Amniotic epithelial cell (primary cell): ENCODE measurements around the gene BSPRY.
"Not testable (repeated sequence)": the region's sequence is repeated elsewhere in the genome, so short reads cannot be mapped to it uniquely, and the experiment has no call there.

Experiments
- DNase-seq: peaks from one replicate; pipeline ENCODE4 v3.0.0-alpha.2; 2010; ENCODE audit warnings: low read depth

BSPRY gene

GRCh38 chr9:113370806-113371325, 21.5 kb downstream of the BSPRY start:
- no peak for DNase-seq

- DNase-seq: no peak
Measured at GRCh38 chr9:113372059-113372458, 22.7 kb downstream of the BSPRY start.

- no peak for DNase-seq
Measured at GRCh38 chr9:113373256-113373655, 23.9 kb downstream of the BSPRY start.

GRCh38 chr9:113373676-113374392, 24.5 kb downstream of the BSPRY start:
- no peak for DNase-seq

- DNase-seq: peak; percentile 54
Measured at GRCh38 chr9:113375057-113376023, 26.0 kb downstream of the BSPRY start.

- peak; percentile 72 for DNase-seq
Measured at GRCh38 chr9:113376634-113377567, 27.6 kb downstream of the BSPRY start, which contains the start of gene HDHD3. Gene HDHD3 (minus strand): TSS chr9:113376986. CDS start chr9:113374354, 2,632 bp downstream.

GRCh38 chr9:113379094-113379828, 29.9 kb downstream of the BSPRY start:
- DNase-seq: peak; percentile 22

GRCh38 chr9:113379829-113380210, 30.5 kb downstream of the BSPRY start:
- not testable (repeated sequence) for DNase-seq

- DNase-seq: no peak
Measured at GRCh38 chr9:113380869-113381378, 31.6 kb downstream of the BSPRY start.

GRCh38 chr9:113381441-113381840, 32.1 kb downstream of the BSPRY start:
- DNase-seq: not testable (repeated sequence)

- no peak for DNase-seq
Measured at GRCh38 chr9:113381909-113382411, 32.6 kb downstream of the BSPRY start.

- DNase-seq: no peak
Measured at GRCh38 chr9:113386571-113387393, 37.4 kb downstream of the BSPRY start.

GRCh38 chr9:113387560-113388230, 38.4 kb downstream of the BSPRY start:
- DNase-seq: no peak

- DNase-seq: no peak
Measured at GRCh38 chr9:113388833-113389232, 39.5 kb downstream of the BSPRY start.

- DNase-seq: no peak
Measured at GRCh38 chr9:113389451-113389850, 40.1 kb downstream of the BSPRY start.

- DNase-seq: no peak
Measured at GRCh38 chr9:113390192-113390960, 41.0 kb downstream of the BSPRY start.

GRCh38 chr9:113391917-113392316, 42.6 kb downstream of the BSPRY start:
- DNase-seq: no peak

- no peak for DNase-seq
Measured at GRCh38 chr9:113393281-113393680, 43.9 kb downstream of the BSPRY start.
